ENCODE results near the gene PALM2AKAP2. TPM values are rescaled to one million over a fixed set of nuclear protein-coding genes. Genes with fewer than 3 reads are reported as not detected.

PALM2AKAP2 gene
- total RNA-seq = 1 to 10 TPM in 3 of 7 donors, under 1 TPM in 1, not detected in 3; 0.65 to 1.7 (median 1.3) TPM
- under 1 TPM in 1 of 3 donors, not detected in 2; 0.03 TPM for polyA plus RNA-seq
- long read RNA-seq, donor 1 = 0 reads
- long read RNA-seq, donor 2 = 0 reads

DNA sequence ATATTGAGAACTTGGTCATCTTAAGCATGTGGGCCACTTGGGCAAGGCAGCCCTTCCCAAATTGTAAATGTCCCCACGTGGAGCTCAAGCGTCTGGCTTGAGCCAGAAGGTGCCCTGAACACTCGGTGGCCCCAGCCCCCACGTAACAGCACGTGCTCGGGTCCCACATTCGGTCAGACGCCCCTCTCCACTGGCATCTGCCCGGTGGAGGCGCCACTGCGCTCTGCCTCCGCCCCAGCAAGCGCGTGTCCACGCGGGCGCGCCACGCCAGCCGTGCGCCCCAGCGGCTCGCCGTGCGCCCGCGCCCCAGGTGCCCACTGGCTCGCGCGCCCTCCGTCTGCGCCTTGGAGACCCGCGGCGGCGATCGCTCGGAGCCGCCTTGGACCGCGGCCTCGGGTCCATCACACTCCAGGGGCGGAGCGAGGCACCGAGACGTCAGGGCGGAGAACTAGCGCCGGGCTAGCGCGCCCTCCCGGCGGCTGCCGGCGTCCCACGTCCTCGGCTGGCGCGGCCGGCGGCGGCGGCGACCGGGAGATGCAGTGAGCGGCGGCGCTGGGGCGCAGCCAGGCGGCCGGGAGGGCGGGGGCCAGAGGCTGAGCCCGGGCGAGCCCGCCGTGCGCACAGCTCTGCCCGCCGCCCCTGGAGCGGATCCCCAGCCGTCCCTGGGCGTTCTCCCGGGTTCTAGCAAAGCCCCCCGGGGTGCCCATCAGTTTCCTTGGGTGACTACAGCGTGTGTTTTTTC lies at the start of gene PALM2AKAP2:
Gene PALM2AKAP2, plus strand, starts transcription at position 488 of the 742 bp plus-strand sequence. CDS start 291 bp downstream, outside the sequence.
- Histone ChIP-seq H3K27ac (no peak within 1 kb of the TSS), H3K4me3 (peak within 1 kb of the TSS in 4 of 8 donors; percentile 14 to 55 (median 23)), H3K36me3 (no peaks in the 10 kb centered on the region), H3K27me3 (replicated peaks in 1 of 7) (peaks cover 0 to 59% (median 18%) of the 10 kb centered on the region in 7 donors), H3K9me3 (no peaks in the 10 kb centered on the region), H3K4me1 (peaks cover 0 to 8% (median 3%) of the 10 kb centered on the region in 6 donors)
- intact Hi-C loops (cut with DNase I; ENCODE audit: low total_unique reads) = no loop called here
- no peak for DNase-seq
- no peak for TF ChIP-seq POLR2A (IDR thresholded peaks at IDR 0.05)
- no peak for TF ChIP-seq POLR2AphosphoS5 (IDR thresholded peaks at IDR 0.05)
- no peak for TF ChIP-seq CTCF (IDR thresholded peaks at IDR 0.05 in 8 of 11, conservative IDR thresholded peaks at IDR 0.05 in 3 of 11)
- WGBS, 5 donors = 2 to 6% (median 3%) methylated on average over 27 to 85 of the region's 85 CpGs

- Histone ChIP-seq H3K4me1 (no peaks in the 10 kb centered on the region), H3K27ac (no peak overlapping the region), H3K4me3 (no peak overlapping the region), H3K36me3 (no peaks in the 10 kb centered on the region), H3K27me3 (replicated peaks in 1 of 7) (peaks cover 0 to 8% (median 0%) of the 10 kb centered on the region in 7 donors), H3K9me3 (no peaks in the 10 kb centered on the region)
- WGBS, 5 donors = 69 to 82% (median 72%) methylated on average over 3 of the region's 3 CpGs
- intact Hi-C loops (cut with DNase I; ENCODE audit: low total_unique reads) = no loop called here
- DNase-seq = no peak
- TF ChIP-seq POLR2A (IDR thresholded peaks at IDR 0.05) = no peak
- no peak for TF ChIP-seq CTCF (IDR thresholded peaks at IDR 0.05 in 8 of 11, conservative IDR thresholded peaks at IDR 0.05 in 3 of 11)
- TF ChIP-seq POLR2AphosphoS5 (IDR thresholded peaks at IDR 0.05) = no peak
Observed at GRCh38 chr9:109730228-109730627, 49.8 kb upstream of the PALM2AKAP2 start.

DNA sequence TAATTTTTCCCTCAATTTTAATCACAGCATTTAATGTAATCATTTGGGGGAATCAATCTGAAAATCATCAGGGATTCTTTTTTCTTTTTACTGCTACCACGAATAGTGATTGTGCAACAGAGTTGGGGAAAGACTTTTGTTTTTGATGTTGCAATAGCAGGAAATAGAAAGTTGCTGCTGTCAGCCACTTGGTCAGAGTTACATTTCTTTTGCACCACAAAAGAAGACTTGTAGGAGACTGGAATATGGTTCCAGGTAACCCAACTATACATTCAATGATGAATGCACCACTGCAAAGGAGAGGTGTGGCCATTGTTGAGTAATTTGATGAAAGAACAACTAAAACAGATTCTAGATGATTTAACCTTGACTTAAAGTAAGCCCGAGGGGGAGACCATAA lies 46.3 kb upstream of the PALM2AKAP2 start:
- Histone ChIP-seq H3K4me1 (no peaks in the 10 kb centered on the region), H3K4me3 (no peak overlapping the region), H3K27ac (no peak overlapping the region), H3K9me3 (no peaks in the 10 kb centered on the region), H3K36me3 (no peaks in the 10 kb centered on the region), H3K27me3 (replicated peaks in 1 of 7) (peaks cover 0 to 8% (median 0%) of the 10 kb centered on the region in 7 donors)
- no peak for DNase-seq
- TF ChIP-seq POLR2AphosphoS5 (IDR thresholded peaks at IDR 0.05) = no peak
- no peak for TF ChIP-seq CTCF (IDR thresholded peaks at IDR 0.05 in 8 of 11, conservative IDR thresholded peaks at IDR 0.05 in 3 of 11)
- TF ChIP-seq POLR2A (IDR thresholded peaks at IDR 0.05) = no peak
- intact Hi-C loops (cut with DNase I; ENCODE audit: low total_unique reads) = no loop called here
- WGBS, 5 donors = 28 to 35% (median 32%) methylated on average over 2 of the region's 2 CpGs

GRCh38 chr9:109734814-109735213 lies 45.2 kb upstream of the PALM2AKAP2 start:
- peaks cover 0 to 8% (median 0%) of the 10 kb centered on the region in 7 donors for H3K27me3 ChIP-seq (replicated peaks in 1 of 7)
- H3K36me3 ChIP-seq = no peaks in the 10 kb centered on the region
- H3K4me1 ChIP-seq = no peaks in the 10 kb centered on the region
- no peak for TF ChIP-seq CTCF (IDR thresholded peaks at IDR 0.05 in 8 of 11, conservative IDR thresholded peaks at IDR 0.05 in 3 of 11)
- TF ChIP-seq POLR2AphosphoS5 (IDR thresholded peaks at IDR 0.05) = no peak
- no peak for TF ChIP-seq POLR2A (IDR thresholded peaks at IDR 0.05)
- H3K9me3 ChIP-seq = no peaks in the 10 kb centered on the region
- WGBS, 5 donors = 33 to 80% (median 71%) methylated on average over 2 of the region's 2 CpGs
- no peak overlapping the region for H3K4me3 ChIP-seq
- DNase-seq = no peak
- no peak overlapping the region for H3K27ac ChIP-seq
- intact Hi-C loops (cut with DNase I; ENCODE audit: low total_unique reads) = no loop called here

Data from spleen (tissue), 13 donors.